Astrocyte of the hippocampus (primary cell): ENCODE results near the gene SNTB2.

ENCODE experiments used
- DNase-seq: peaks from one replicate; pipeline ENCODE4 v3.0.0; 2011; ENCODE audit warnings: low read depth, low spot score

SNTB2 gene

DNA sequence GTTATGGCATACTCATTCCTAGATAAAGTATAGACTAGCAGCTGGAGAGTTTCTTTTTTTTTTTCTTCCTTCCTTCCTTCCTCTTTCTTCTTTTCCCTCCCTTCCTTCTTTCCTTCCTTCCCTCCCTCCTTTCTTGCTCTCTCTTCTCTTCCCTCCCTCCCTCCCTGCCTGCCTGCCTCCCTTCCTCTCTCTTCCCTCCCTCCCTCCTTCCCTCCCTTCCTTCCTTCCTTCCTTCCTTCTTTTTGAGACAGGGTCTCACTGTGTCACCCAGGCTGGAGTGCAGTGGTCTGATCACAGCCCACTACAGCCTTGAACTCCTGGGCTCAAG, 7.0 kb upstream of the SNTB2 start:
- DNase-seq, result no peak

DNA sequence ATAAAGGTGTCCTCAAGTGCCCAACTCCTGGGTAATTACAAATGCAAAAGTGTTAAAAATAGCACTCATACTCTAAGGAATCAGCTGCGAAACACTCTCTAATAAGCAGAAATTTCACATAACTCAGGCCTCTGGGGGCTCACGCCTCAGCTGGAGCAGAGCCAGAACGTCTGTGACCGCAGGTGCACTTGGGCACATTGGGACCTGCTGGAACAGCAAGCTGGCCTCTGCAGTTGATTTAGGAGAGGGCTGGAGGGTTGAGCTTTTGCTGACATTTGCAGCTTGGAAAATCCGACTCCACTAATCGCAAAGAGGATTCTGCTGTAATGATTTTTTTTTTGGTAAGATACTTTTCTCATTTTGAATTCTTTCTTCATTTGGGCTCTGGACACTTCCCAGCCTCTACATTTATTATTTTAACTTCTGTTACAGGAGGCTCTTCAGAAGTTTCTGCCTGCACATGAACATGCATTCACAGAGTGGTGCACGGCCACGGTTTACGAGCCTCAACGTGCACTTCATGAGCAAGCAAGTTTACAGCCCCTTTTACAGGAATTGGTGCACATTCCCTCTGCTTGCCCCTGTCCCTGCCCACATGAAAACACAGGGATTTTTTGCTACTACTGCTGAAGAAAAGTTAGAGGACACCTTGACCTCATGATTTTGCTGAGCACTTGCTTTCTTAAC, 4.1 kb upstream of the SNTB2 start:
- DNase-seq, result no peak

DNA sequence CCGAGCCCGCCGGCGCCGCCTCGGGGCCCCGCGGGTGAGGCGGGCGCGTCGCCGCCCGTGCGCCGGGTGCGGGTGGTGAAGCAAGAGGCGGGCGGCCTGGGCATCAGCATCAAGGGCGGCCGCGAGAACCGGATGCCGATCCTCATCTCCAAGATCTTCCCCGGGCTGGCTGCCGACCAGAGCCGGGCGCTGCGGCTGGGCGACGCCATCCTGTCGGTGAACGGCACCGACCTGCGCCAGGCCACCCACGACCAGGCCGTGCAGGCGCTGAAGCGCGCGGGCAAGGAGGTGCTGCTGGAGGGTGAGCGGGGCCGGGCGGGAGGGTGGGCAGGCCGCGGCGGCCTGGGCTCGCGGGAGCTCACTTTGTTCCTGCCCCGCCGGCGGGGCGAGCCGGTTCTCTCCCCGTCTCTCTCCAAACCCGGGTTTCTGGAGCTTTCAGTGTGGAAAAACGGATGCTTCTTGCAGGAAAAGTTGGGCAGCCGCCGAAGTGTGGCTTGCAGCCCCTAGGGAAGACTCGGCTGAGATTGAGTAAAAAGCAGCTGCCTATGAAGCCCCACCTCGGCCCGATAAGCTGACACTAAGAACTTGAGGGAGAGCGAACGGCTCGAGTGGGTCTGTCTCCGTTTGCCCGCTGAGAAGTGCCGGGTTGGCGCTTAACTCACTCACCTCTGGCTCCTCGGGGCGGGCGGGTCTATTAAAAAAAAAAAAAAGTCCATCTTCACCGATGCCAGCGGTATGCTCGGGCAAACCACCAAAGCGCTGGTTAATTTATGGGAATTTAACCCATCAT, 677 bp downstream of the SNTB2 start:
- peak; percentile 74 for DNase-seq

DNA sequence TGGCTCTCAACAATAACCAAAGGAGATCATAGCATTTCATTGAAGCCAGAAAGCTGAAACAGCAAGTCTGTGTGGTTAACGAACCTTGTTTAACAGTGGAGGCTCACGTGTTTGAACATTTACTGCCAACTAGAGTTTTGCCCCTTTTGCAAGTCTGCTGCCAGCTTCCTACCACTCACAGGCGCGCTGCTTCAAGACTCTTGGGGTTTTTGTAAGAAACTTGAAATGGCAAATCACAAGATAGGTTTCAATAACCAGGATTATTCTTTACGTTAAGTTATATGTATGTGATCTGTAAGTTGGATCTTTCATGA, 1.2 kb downstream of the SNTB2 start:
- peak; percentile 85 for DNase-seq

DNA sequence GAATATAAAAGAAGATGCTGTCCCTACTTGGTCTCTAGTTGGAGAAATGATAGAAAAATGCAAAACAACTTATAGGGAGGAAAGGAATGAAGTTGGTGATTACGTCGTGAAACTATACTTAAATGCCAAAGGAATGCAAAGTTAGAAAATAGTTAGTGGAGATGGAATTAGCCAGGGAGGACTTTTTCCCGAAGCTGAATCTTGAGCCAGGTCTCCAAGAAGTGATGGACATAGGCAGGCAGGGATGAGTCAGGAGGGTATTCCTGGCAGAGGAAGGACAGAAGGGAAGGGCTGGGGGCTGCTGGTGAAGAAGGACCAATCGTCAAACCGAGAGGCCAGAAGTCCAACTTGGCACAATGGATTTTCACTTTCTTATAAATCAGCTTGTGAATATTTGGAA, 1.8 kb downstream of the SNTB2 start:
- DNase-seq, result peak; percentile 53

DNA sequence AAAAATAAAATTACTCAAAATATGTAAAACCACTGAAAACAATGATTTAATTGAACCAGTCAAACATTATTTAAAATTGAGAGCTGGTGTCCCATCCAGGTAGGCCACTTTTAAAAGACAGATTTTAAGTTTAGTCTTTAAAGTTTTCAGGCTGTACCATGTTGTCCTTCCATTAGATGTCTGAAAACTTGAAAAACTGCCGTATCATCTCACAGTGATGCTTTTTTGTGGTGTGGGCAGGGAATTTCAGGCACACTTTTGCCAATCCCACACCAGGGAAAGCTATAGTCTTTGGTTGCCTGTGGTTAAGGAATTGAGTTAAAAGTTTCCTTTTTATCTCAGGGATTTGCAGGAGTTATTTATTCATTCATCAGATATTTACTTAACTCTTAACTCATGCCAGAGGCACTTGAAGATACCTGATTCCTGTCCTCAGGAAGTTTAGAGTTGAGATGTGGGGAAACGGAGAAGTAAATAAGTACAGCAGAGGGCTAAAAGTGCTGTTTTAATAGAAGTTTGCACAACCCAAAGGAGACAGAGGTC, 3.2 kb downstream of the SNTB2 start:
- DNase-seq, result peak; percentile 49

DNA sequence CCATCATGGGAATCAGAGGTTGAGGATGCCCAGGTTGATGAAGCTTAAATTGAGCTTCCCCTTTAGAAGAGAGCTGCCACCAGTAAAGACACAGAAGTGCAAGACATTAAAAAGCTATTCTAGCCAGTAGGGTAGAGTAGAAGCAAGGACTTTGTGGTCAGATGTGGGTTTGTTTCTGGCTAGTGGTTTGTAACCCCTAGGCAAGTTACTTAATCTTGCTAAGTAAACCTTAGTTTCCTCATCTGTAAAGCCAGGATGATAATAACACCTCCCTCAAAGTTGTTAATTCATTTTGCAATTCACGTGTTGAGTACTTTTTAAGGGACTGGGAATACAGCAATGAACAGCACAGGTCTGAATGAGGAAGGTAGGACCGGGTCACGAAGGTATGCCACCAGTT, 3.6 kb downstream of the SNTB2 start:
- DNase-seq, result no peak

DNA sequence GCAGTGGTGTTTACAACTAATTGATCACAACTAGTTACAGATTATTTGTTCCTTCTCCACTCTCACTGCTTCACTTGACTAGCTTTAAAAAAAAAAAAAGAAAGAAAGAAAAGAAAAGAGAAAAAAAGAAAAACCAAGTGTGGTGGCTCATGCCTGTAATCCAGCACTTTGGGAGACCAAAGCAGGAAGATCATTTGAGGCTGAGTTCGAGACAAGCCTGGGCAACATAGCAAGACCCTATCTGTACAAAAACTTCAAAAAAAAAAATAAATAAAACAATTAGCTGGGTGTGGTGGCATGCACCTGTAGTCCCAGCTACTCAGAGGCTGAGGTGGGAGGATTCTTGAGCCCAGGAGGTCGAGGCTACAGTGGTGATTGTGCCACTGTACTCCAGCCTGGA, 4.2 kb downstream of the SNTB2 start:
- no peak for DNase-seq

DNA sequence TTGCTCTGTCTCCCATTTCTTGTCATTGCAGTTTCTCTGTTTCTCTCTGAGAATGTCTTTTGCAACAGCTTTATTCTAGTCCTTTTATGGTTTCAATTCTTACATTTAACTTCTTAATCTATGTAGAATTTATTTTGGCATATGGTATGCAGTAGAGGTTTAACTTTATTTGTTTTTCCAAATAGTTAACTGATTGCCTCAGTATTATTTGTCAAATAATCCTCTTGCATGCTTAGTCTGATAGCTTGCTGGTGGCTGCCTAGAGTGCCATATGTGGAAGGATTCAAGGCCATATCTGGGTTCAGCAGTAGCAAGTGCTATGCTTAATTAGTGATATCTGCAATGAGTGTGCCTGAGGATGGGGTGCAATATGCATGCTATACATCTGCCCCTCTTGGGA, 6.9 kb downstream of the SNTB2 start:
- no peak for DNase-seq

DNA sequence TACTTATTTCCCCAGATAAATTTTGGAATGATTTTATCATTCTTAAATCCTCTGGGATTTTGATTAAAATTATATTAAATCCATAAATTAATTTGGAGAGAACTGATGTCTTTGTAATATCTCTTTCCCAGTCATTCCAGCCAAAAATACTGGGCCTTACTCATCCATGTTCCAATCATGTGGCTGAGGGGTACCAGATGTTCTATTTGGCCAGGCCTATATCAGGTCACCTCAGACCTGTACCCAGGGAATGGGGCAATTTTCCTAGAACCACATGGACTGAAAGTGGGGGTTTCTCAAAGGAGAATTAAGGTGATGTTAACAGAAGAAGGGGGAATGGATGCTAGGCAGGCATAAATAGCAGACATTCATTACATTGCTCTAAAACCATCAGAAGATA, 7.5 kb downstream of the SNTB2 start:
- no peak for DNase-seq

DNA sequence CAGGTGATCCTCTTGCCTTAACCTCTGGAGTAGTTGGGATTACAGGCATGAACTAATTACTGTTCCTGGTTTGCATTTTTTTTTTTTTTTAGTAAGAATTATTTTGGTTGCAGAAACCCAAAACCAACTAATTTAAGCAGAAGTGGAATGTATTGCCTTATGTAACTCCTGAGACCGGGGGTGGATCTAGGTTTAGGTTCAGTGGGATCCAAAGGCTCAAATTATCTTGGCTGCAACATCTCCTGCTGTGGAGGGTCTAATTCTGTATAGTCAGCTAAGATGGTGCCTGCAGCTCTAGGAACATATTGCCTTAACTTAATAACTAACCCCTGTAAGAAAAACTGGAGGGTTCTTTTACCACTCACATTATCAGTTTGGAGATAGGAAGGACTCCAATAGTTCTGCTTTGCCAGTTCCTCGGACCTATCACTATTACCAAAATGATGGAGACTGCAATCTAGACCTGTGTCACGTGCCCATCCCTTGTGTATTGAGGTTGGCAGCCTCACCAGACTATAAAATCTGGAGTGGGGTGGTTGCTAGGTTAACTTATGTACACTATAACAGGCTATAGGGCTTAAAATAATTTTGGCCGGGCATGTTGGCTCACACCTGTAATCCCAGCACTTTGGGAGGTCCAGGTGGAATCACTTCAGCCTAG, 8.5 kb downstream of the SNTB2 start:
- DNase-seq, result no peak

DNA sequence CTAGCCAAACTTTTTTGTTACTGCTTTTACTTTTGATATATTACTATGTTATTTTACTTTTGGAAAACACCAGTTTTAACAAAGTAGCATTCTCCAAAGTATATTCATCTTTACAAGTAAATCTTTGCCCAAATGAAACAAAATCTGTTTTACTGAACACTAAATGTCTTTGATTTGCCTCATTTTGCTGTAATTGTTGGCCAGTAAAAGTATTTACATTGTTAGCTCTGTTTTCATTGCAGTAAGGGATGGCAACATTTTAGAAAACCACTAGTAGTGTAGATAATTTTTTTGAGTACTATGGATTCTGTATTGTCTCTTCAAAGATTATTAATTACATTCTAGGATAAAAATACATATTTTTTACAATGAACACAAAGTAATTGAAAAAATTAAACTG, 10.6 kb downstream of the SNTB2 start:
- DNase-seq, result no peak

DNA sequence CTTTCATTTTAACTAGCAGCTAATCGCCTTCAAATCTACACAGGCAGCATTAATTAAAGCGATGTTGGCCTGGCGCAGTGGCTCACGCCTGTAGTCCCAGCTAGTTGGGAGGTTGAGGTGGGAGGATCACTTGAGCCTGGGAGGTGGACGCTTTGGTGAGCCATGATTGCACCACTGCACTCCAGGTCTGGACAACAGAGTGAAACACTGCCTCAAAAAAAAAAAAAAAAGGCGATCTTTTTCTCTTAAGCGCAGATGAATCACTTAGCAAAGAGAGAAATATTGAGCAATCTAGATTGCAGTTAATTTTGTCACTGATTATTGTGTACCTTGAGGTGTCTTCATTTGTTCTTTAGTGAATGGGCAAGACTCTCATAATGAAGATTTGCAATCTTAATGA, 12.4 kb downstream of the SNTB2 start:
- no peak for DNase-seq

DNA sequence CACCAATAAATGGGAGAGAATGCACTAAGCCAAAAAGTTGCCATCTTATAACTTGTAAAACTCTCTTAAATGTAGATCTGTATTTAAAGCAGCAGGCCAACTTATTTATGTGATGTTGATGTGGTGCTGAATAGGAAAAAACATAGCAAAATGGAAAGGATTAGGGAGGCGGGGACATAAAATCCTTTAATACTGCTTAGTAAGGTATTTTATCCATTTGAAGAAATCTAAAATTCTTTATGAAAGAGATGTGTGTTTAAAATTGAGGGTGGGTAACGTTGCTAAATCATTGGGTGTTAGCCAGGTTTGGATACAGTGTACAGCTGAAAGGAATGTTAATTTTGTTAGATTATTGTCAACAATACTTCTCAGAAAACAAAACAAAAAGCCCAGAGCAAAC, 14.3 kb downstream of the SNTB2 start:
- no peak for DNase-seq

DNA sequence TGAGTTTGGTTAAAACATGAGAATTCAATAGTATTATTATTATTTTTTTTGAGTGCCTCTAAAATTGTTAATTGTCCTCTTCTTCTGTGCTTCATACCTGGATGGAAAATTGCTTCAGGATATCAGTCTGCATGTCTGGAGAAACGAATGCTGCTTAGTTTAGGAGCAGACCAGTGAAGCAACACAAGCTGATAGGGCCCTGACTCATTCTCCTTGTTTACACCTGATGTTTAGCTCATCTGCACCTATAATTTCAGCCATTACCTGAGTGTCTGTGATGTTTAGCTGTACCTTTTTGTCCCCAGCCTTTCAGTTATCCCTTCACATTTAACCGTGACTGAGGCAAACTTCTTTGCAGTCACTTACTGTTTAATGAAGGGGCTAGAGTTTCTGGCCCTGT, 14.8 kb downstream of the SNTB2 start:
- DNase-seq, result no peak

DNA sequence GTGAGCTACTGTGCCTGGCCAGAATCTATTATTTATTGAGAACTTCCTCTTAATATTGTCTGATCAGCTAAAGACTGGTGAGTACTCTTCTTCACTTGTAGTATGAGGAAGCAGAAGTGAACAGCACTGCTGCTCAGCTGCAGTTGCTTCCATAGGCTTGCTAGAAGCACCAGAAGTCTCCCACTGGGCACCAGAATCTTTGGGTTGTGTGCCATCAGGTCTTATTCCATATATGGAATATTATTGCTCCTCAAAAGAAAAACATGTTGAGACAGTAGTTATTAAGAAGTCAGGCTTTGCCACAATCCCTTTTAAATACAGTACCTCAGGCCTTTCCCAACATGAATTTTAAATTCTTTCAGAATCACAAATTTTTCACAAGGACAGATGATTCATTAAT, 17.2 kb downstream of the SNTB2 start:
- no peak for DNase-seq

DNA sequence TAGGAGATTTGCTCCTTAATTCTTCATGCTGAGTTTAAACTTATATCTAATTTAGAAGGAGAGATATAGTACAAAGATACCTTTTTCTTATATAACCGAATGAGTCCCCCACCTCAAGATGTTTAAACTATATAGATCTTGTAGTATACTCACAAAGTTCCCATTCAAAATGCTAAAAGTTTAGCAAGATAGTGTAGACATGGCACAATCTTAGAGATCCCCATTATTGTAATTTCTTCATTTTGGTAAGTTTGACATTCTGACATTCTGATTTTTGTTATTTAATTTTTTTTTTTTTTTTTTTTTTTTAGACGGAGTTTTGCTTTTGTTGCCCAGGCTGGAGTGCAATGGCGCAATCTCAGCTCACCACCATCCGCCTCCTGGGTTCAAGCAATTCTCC, 22.8 kb downstream of the SNTB2 start:
- no peak for DNase-seq

DNA sequence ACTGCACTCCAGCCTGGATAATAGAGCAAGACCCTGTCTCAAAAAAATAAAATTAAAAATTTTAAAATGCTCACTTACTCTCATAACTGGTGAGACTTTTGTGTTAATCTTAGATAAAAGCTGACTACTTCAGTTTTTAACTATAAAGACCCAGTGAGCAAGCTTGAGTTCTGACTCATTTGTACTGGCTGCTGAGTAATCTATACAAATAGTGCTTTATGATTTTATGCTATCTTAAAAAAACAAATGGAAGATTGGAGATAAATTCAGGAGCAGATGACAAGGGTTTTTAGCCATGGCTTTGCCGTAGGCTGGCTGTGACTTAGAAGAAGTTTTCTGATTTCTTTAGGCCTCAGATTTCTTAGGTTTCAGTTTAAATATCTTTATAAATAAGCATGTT, 30.5 kb downstream of the SNTB2 start:
- peak; percentile 33 for DNase-seq

DNA sequence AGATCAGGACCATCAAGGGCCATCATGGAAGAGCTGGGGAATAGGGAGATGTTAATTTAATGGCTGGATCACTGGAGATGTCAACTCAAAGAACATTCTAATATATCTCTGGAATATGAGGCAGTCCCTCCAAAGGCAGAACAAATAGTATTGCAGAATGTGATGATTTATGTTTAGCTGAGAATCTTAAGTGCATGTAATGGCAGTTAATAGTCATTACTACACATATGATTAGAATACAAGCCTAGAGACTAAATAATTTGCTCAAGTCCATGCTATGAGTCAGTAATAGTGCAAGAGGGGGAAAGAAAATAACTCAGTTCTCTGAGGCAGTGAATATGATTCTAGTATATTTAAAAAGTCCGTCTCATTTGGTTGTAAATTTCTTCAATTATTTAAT, 32.3 kb downstream of the SNTB2 start:
- DNase-seq, result no peak

DNA sequence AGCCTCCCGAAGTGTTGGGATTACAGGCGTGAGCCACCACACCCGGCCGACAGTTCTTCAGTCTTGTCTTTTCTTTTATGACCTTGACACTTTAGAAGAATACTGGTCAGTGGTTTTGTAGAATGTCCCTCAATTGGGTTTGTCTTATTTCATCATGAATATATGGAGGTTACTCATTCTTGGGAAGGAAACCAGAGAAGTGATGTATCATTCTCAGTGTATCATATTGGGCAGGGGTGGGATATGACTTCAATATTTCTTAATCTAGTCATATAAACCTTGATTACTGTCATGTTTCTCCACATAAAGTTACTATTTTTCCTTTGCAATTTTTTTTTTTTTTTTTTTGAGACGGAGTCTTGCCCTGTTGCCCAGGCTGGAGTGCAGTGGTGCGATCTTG, 36.9 kb downstream of the SNTB2 start:
- DNase-seq, result no peak

DNA sequence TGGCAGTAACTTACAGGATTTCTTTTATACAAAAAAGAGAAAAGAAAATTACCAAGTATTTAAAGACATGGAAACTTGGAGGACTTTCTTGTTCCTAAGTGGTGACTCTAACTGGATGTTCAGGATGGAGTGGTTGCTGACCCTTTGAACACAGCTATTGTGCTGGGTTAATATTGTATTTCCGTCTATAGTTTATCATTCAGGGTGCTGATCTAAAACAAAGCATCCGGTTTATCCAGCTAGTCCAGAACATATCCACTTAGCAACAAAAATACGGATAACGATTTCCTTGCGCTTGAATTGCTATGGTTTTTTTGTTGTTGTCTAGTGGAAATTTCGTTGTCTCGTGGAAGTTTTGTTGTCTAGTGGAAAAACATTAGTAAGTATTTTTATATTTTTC, 38.2 kb downstream of the SNTB2 start:
- DNase-seq, result no peak

DNA sequence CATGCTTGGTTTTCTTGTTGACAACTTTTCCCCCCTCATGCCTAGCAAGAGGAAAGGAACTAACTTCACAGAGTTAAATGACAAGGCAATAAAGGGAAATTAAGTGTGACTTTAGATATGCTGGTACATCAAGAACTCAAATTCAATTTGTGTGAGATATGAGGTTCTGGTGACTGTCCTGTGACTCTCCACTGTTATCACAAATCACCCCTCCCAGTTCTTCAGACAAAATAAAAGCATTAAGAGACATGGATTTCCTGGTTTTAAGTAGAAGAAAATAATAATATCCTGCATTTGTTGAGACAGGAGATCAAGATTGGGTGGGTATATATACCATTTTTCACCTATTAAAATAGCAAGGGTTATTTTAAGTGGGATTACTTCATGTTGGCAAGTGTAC, 46.2 kb downstream of the SNTB2 start:
- DNase-seq, result no peak

DNA sequence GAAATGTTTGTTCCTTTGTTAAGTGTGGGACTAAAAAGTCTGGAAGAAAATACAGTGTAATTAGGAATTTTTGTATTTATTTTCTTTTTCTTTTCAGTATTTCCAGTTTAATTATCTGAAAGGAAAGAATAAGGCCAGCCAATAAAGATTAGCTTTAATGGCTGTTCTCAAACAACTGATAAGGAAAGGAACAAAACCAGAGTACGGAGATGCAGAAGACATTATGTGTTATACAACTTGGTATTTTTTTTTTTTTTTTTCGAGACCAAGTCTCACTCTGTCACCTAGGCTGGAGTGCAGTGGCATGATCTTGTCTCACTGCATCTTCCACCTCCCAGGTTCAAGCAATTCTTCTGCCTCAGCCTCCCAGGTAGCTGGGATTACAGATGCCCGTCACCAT, 47.5 kb downstream of the SNTB2 start:
- DNase-seq, result no peak
